GM12878 (cell line): ENCODE data around the gene TRPM5. TPM values are rescaled to one million over a fixed set of nuclear protein-coding genes. Genes with fewer than 3 reads are reported as not detected.

Experiments used
- ATAC-seq: fragments of 200-7000 bp; cut with Tn5 transposase; 3 replicates; pipeline ENCODE4 v1.9.1; 2020; ENCODE audit warnings: mild to moderate bottlenecking, moderate library complexity
- BruUV-seq: library from RNA; stranded (reverse); fragments of 400-500 nt; replicated peaks from 2 replicates; lab custom pipeline; 2021; lab: Mats Ljungman, UMichigan
- CTCF ChIA-PET: fragments of 300-600 bp; sonication (Branson Sonifier 250); formaldehyde crosslinking; extraction: SDS; loops from one replicate; lab custom pipeline; 2021; ENCODE audit warnings: inconsistent platforms; lab: Yijun Ruan, JAX
- POLR2A ChIA-PET: fragments of 350-600 bp; formaldehyde crosslinking; extraction: SDS; loops from one replicate; lab custom pipeline; 2021; ENCODE audit warnings: inconsistent platforms; lab: Charles Lee
- RAD21 ChIA-PET: fragments of 300-600 bp; sonication (Branson Sonifier 250); formaldehyde crosslinking; loops from one replicate; lab custom pipeline; 2023; ENCODE audit warnings: antibody characterized with exemption; ENCODE audit not compliant: unreplicated experiment; lab: Charles Lee
- SMC1A ChIA-PET: fragments of 300-600 bp; sonication (Branson Sonifier 250); formaldehyde crosslinking; loops from one replicate; lab custom pipeline; 2023; ENCODE audit not compliant: unreplicated experiment, uncharacterized antibody; lab: Charles Lee
- DNase-seq: peaks from one replicate; pipeline ENCODE4 v3.0.0-alpha.2; 2011; ENCODE audit warnings: low read depth, low spot score
- FAIRE-seq: peaks from 3 replicates; lab custom pipeline; 2011; peaks lifted over from hg19 to GRCh38; lab: Jason Lieb, UNC
- H2AFZ ChIP-seq: 2 replicates; pipeline ENCODE4 v1.6.0; 2011; ENCODE audit warnings: low read depth, low read length, control low read depth; ENCODE audit not compliant: control insufficient read depth
- H3K27ac ChIP-seq: 2 replicates; pipeline ENCODE4 v1.5.1; 2011; ENCODE audit warnings: control low read depth; ENCODE audit not compliant: control insufficient read depth, insufficient read depth
- H3K27me3 ChIP-seq, 2 experiments: replicated peaks in 1 of 2; 2 replicates each; pipeline versions ENCODE4 v1.6.0 to v1.6.1; 2011; ENCODE audit warnings: low read length in 1 of 2; ENCODE audit not compliant: control insufficient read depth in 2 of 2, insufficient read depth in 2 of 2
- H3K36me3 ChIP-seq, 2 experiments: 2 replicates each; pipeline ENCODE4 v1.5.1; 2011; ENCODE audit warnings: low read length in 1 of 2; ENCODE audit not compliant: control insufficient read depth in 2 of 2, insufficient read depth in 2 of 2
- H3K4me1 ChIP-seq: 2 replicates; pipeline ENCODE4 v1.6.1; 2011; ENCODE audit warnings: mild to moderate bottlenecking, low read length, moderate library complexity, mixed read lengths; ENCODE audit not compliant: control insufficient read depth, insufficient read depth
- H3K4me2 ChIP-seq: 2 replicates; pipeline ENCODE4 v1.6.0; 2011; ENCODE audit warnings: control low read depth; ENCODE audit not compliant: control insufficient read depth, insufficient read depth
- H3K4me3 ChIP-seq: fragments of 200-600 bp; sonication (generic); 2 replicates; pipeline ENCODE4 v1.5.1; 2016
- H3K79me2 ChIP-seq: 2 replicates; pipeline ENCODE4 v1.6.0; 2011; ENCODE audit warnings: low read length; ENCODE audit not compliant: control insufficient read depth, insufficient read depth
- H3K9ac ChIP-seq: 2 replicates; pipeline ENCODE4 v1.8.0; 2011; ENCODE audit warnings: low read length, control low read depth, mixed read lengths; ENCODE audit not compliant: control insufficient read depth, insufficient read depth
- H3K9me3 ChIP-seq: replicated peaks from 3 replicates; pipeline ENCODE4 v1.5.1; 2011; ENCODE audit warnings: mild to moderate bottlenecking, low read length; ENCODE audit not compliant: control insufficient read depth, insufficient read depth
- H4K20me1 ChIP-seq: 2 replicates; pipeline ENCODE4 v1.6.0; 2011; ENCODE audit not compliant: control insufficient read depth, insufficient read depth
- ATF7 ChIP-seq: fragments of 450-650 bp; IDR thresholded peaks from 2 replicates; pipeline ENCODE4 v1.6.1; 2016; ENCODE audit warnings: low read depth, mild to moderate bottlenecking
- MEF2B ChIP-seq: fragments of 450-650 bp; IDR thresholded peaks from 2 replicates; pipeline ENCODE4 v1.6.1; 2018; ENCODE audit warnings: mild to moderate bottlenecking, moderate library complexity; ENCODE audit not compliant: partially characterized antibody, poor library complexity, severe bottlenecking
- MYB ChIP-seq: fragments of 150-350 bp; IDR thresholded peaks from 2 replicates; pipeline ENCODE4 v1.6.1; 2014; ENCODE audit warnings: mild to moderate bottlenecking, low read depth, low read length, borderline replicate concordance
- NR2C1 ChIP-seq: fragments of 450-650 bp; IDR thresholded peaks from 2 replicates; pipeline ENCODE4 v1.6.1; 2017; ENCODE audit warnings: antibody characterized with exemption, mild to moderate bottlenecking, moderate library complexity
- TAF1 ChIP-seq: IDR thresholded peaks from 2 replicates; pipeline ENCODE4 v1.6.1; 2011; ENCODE audit warnings: mild to moderate bottlenecking, low read depth, low read length, borderline replicate concordance
- TBL1XR1 ChIP-seq: IDR thresholded peaks from 2 replicates; pipeline ENCODE4 v1.6.1; 2012; ENCODE audit warnings: low read depth, low read length, improper control_type of control experiment
- USF2 ChIP-seq: IDR thresholded peaks from 2 replicates; pipeline ENCODE4 v1.6.1; 2011; ENCODE audit warnings: low read depth, low read length, improper control_type of control experiment, borderline replicate concordance
- WGBS: methylation state at CpG from one replicate; pipeline ENCODE4 v1.1.6; 2016; ENCODE audit warnings: low lambda C conversion rate; ENCODE audit not compliant: insufficient replicate concordance, insufficient coverage; ENCODE audit errors: missing lambda C conversion rate; 5-methylcytosine and 5-hydroxymethylcytosine counted together
- in situ Hi-C: fragments of 300-500 bp; cut with MboI; formaldehyde crosslinking; loops from 9 replicates; pipeline ENCODE4 v1.14.3; 2018; ENCODE audit warnings: mixed read lengths
- intact Hi-C: fragments of 100-400 bp; cut with micrococcal nuclease; formaldehyde crosslinking; loops from one replicate; pipeline ENCODE4 v1.14.2; 2022; ENCODE audit not compliant: unreplicated experiment
- polyA plus RNA-seq, 11 experiments: library from polyadenylated mRNA; depleted of rRNA in 4 of 11; unstranded in 6 of 11; stranded (reverse) in 5 of 11; fragments of >200 nt; fragmentation: Nextera tagmentation in 4 of 11; fragmentation: Illumina TruSeq in 1 of 11; extraction: Ambion mirVana in 4 of 11; extraction: Trizol in 1 of 11; gene quantifications; 1 replicate in 1 of 11; 2 replicates in 10 of 11; pipeline versions ENCODE4 v1.2.1 to v1.2.3, GENCODE V29; 2011 to 2016; ENCODE audit warnings: inconsistent platforms in 2 of 11, missing spikeins in 2 of 11, low read depth in 1 of 11
- total RNA-seq, 4 experiments: library from RNA; depleted of rRNA in 3 of 4; stranded (reverse); fragments of >200 nt in 3 of 4; fragmentation: Illumina TruSeq in 1 of 4; extraction: Trizol in 1 of 4; gene quantifications; 2 replicates each; pipeline versions ENCODE4 v1.2.1 to v1.2.3, GENCODE V29; 2013 to 2021

TRPM5 gene
- total and polyA plus RNA-seq, 10 of the 15 experiments (the other 5 are each of a cell fraction or from before 2014, with no cell fraction given) = not detected

GRCh38 chr11:2408671-2409070, 35.6 kb downstream of the TRPM5 start (continued):
- TF ChIP-seq TBL1XR1 = no peak

GRCh38 chr11:2406878-2407410, 37.4 kb downstream of the TRPM5 start:
- CTCF ChIA-PET = no interaction called here
- intact Hi-C loops = no loop called here

More at GRCh38 chr11:2406878-2407410, 37.4 kb downstream of the TRPM5 start:
- no peak overlapping the region for H3K27ac ChIP-seq
- no peak overlapping the region for H3K4me2 ChIP-seq
- H3K9me3 ChIP-seq = no peaks in the 10 kb centered on the region
- BruUV-seq = no TSS peak
- ChIA-PET RAD21 (no interaction called here), POLR2A (no interaction called here), SMC1A (no interaction called here)
- FAIRE-seq (no peak), DNase-seq (no peak), ATAC-seq (no peak)
- peaks cover 4% of the 10 kb centered on the region for H3K4me1 ChIP-seq
- no peaks in the 10 kb centered on the region for H4K20me1 ChIP-seq
- H2AFZ ChIP-seq = no peak overlapping the region
- peaks cover 4% of the 10 kb centered on the region; the same call in 1 of the 2 replicates for H3K79me2 ChIP-seq
- TF ChIP-seq ATF7 = no peak
- TF ChIP-seq TAF1 = no peak
- TF ChIP-seq MEF2B = no peak
- TF ChIP-seq NR2C1 = no peak
- no peak for TF ChIP-seq USF2
- no peak for TF ChIP-seq MYB
- no peak overlapping the region for H3K4me3 ChIP-seq
- in situ Hi-C loops = no loop called here
- 48% methylated on average over 15 of the region's 24 CpGs for WGBS
- peaks cover 2 to 5% of the 10 kb centered on the region in 2 experiments; a peak in 3 of 4 replicates for H3K36me3 ChIP-seq
- no peaks in the 10 kb centered on the region for H3K27me3 ChIP-seq
- H3K9ac ChIP-seq = no peak overlapping the region
